KOPT-K1 (cell line): ENCODE measurements around the gene ATXN2.

Experiments
- H3K27ac ChIP-seq: fragments of 200-600 bp; sonication (generic); 2 replicates; pipeline ENCODE4 v1.5.1; 2016; ENCODE audit warnings: antibody characterized with exemption, mild to moderate bottlenecking, low read depth, low read length; ENCODE audit not compliant: poor library complexity, severe bottlenecking
- H3K36me3 ChIP-seq: fragments of 200-600 bp; sonication (generic); 2 replicates; pipeline ENCODE4 v1.5.1; 2017; ENCODE audit warnings: antibody characterized with exemption, mild to moderate bottlenecking, low read length, moderate library complexity; ENCODE audit not compliant: insufficient read depth
- H3K9me3 ChIP-seq: fragments of 200-600 bp; sonication (generic); 2 replicates; pipeline ENCODE4 v1.5.1; 2017; ENCODE audit warnings: antibody characterized with exemption, low read length, mild to moderate bottlenecking; ENCODE audit not compliant: insufficient read depth, poor library complexity, severe bottlenecking

The ATXN2 gene

GRCh38 chr12:111447571-111448265 is 151.4 kb downstream of the ATXN2 start:
- Histone ChIP-seq H3K36me3 (peaks cover 87% of the 10 kb centered on the region), H3K27ac (no peak overlapping the region)

GRCh38 chr12:111446631-111447570 is 152.2 kb downstream of the ATXN2 start:
- Histone ChIP-seq H3K9me3 (no peaks in the 10 kb centered on the region), H3K27ac (no peak overlapping the region), H3K36me3 (peaks cover 88% of the 10 kb centered on the region)

More at GRCh38 chr12:111447571-111448265, 151.4 kb downstream of the ATXN2 start:
- no peaks in the 10 kb centered on the region for H3K9me3 ChIP-seq

- H3K27ac ChIP-seq = peak overlapping the region; percentile 52
- no peaks in the 10 kb centered on the region for H3K9me3 ChIP-seq
- H3K36me3 ChIP-seq = peaks cover 86% of the 10 kb centered on the region
These were observed 153.2 kb downstream of the ATXN2 start for GRCh38 chr12:111445726-111446581.

- Histone ChIP-seq H3K36me3 (peaks cover 86% of the 10 kb centered on the region), H3K9me3 (no peaks in the 10 kb centered on the region), H3K27ac (peak overlapping the region; percentile 52)
These were observed 154.0 kb downstream of the ATXN2 start for GRCh38 chr12:111444925-111445725.

GRCh38 chr12:111444314-111444924 is 154.7 kb downstream of the ATXN2 start:
- H3K36me3 ChIP-seq = peaks cover 86% of the 10 kb centered on the region
- H3K27ac ChIP-seq = peak overlapping the region; percentile 52

GRCh38 chr12:111443586-111443985 is 155.5 kb downstream of the ATXN2 start:
- Histone ChIP-seq H3K9me3 (no peaks in the 10 kb centered on the region), H3K27ac (no peak overlapping the region), H3K36me3 (peaks cover 79% of the 10 kb centered on the region)

More at GRCh38 chr12:111444314-111444924, 154.7 kb downstream of the ATXN2 start:
- H3K9me3 ChIP-seq = no peaks in the 10 kb centered on the region

- Histone ChIP-seq H3K36me3 (peaks cover 74% of the 10 kb centered on the region), H3K27ac (peak overlapping the region; percentile 11), H3K9me3 (no peaks in the 10 kb centered on the region)
These were observed 156.0 kb downstream of the ATXN2 start for GRCh38 chr12:111443086-111443485.

- H3K27ac ChIP-seq = peak overlapping the region; percentile 11
- H3K36me3 ChIP-seq = peaks cover 67% of the 10 kb centered on the region
- no peaks in the 10 kb centered on the region for H3K9me3 ChIP-seq
These were observed 156.6 kb downstream of the ATXN2 start for GRCh38 chr12:111442301-111443045.

- H3K9me3 ChIP-seq = no peaks in the 10 kb centered on the region
- no peak overlapping the region for H3K27ac ChIP-seq
- H3K36me3 ChIP-seq = peaks cover 56% of the 10 kb centered on the region
These were observed 157.8 kb downstream of the ATXN2 start for GRCh38 chr12:111441107-111441928.

GRCh38 chr12:111440631-111441030 is 158.5 kb downstream of the ATXN2 start:
- Histone ChIP-seq H3K27ac (no peak overlapping the region), H3K9me3 (no peaks in the 10 kb centered on the region)

GRCh38 chr12:111440152-111440551 is 159.0 kb downstream of the ATXN2 start:
- Histone ChIP-seq H3K27ac (no peak overlapping the region), H3K9me3 (no peaks in the 10 kb centered on the region), H3K36me3 (peaks cover 44% of the 10 kb centered on the region)

More at GRCh38 chr12:111440631-111441030, 158.5 kb downstream of the ATXN2 start:
- H3K36me3 ChIP-seq = peaks cover 49% of the 10 kb centered on the region

GRCh38 chr12:111439657-111440151 is 159.4 kb downstream of the ATXN2 start:
- Histone ChIP-seq H3K27ac (no peak overlapping the region), H3K36me3 (peaks cover 43% of the 10 kb centered on the region), H3K9me3 (no peaks in the 10 kb centered on the region)
